ENCODE data around the gene PLXNA3. TPM values are rescaled to one million over a fixed set of nuclear protein-coding genes. Genes with fewer than 3 reads are reported as not detected.

PLXNA3 gene
- polyA plus RNA-seq, 1 donor, result 60.5 TPM

DNA sequence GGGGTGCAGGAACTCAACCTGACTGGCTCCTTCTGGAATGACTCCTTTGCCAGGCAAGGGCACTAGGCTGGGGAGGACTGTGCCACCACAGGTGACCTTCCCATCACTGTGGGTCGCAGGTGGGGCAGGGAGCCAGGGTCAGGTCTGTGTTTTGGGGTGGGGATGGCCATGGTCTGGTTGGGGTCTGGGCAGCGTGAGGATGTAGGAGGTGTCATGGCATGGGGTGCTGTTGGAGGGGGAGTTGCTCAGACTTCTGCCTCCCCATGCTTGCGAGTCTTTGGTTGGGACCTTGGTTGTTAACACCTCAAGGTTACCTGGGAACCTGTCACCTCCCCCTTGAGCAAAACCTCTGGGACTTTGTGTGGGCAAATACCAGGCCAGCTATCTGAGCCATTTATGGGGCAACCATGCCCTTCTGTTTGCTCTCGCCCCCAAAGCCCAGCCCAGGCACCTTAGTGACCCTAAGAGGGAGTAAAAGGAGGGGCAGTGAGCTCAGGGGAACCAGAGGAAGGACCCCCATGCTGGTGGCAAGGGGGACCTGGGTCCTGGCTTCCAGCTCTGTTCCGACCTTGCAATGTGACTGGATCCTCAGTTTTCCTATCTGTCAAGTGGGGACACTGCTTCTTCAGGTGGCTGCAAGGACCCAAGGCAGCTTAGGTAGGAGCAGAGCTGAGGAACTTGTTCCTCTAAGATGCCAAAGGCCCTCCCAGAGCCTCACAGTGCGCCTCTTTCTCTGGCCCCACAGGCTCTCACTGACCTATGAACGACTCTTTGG, 23.5 kb upstream of the PLXNA3 start:
- no peak for DNase-seq

DNA sequence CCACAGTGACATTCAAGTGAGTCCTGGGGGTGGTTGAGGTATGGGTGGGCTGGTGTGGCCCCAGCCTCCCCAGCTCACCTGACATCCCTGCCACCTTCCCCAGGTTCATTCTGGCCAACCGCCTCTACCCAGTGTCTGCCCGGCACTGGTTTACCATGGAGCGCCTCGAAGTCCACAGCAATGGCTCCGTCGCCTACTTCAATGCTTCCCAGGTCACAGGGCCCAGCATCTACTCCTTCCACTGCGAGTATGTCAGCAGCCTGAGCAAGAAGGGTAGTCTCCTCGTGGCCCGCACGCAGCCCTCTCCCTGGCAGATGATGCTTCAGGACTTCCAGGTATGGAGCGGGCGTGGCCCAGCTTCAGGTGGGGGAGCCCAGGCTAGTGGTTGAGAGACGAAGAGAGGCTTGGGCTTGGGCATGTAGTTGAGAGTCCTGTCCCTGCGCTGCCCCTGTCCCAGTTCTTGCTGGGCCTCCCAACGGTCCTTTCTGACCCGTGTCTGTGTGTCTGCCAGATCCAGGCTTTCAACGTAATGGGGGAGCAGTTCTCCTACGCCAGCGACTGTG, 22.8 kb upstream of the PLXNA3 start:
- DNase-seq, result no peak

DNA sequence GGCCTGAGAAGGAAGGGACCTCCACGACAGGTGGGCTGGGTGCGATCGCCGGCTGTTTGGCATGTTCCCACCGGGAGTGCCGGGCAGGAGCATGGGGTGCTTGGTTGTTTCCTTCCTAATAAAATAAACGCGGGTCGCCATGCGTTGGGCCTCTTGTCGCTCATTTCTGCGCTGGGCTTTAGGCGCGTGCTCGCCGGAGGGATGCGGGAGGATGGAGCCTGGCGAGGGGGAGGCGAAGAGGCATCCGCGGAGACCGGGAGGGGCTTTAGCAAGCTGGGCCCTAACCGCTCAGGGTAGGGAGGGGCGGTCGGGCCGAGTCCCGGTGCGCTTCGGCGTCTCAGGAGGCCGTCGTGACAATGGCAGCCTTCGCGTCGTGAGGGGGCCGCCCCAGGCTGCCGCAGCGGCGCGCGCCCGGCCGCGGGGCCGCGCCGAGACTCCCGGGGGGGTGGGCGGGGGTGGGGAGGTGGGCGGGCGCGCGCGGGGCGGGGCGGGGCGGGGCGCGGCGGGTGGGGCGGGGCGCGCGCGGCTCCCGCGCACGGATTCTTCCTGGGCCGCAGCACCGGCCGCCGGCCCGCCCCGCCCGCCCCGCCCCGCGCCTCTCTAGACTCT, 21.6 kb upstream of the PLXNA3 start:
- DNase-seq, result no peak

DNA sequence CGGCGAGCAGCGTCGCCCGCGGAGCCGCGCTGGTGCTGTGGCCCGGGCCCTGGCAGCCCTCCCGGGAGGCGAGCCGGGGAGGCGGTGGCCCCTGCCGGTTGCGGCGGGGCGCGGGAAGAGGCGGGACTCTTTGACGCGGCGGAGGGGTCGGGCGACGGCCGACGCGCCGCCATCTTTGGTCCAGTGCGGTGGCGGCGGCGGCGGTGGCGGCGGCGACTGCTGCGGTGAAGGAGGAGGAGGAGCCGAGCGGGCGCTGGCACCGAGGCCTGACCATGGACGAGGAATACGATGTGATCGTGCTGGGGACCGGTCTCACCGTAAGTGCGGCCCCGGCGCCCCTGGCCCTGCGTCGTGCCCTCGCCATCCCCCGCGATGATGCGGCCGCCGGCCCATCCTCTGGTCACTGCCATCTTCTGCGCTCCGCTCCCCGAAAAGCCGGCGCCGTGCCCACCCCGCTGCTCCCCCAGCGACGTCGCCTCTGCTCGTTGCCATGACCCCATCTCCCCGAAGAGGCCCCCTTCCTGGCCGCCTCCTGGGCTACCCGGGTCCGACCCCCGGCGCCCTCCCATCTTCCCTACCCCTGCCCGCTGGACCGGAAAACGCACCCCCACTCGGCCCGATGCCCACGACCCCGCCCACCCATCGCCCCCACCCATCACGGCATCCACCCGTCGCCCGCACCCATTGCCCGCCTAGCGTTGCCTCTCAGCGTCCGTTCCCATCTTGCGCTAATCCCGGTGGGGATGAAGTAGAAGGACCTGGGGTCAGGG, 20.9 kb upstream of the PLXNA3 start, which contains the start of gene GDI1:
TSS of gene GDI1 (plus strand) at position 172 of the 770 bp plus-strand sequence. CDS start at position 273, 101 bp downstream.
- DNase-seq, result no peak

DNA sequence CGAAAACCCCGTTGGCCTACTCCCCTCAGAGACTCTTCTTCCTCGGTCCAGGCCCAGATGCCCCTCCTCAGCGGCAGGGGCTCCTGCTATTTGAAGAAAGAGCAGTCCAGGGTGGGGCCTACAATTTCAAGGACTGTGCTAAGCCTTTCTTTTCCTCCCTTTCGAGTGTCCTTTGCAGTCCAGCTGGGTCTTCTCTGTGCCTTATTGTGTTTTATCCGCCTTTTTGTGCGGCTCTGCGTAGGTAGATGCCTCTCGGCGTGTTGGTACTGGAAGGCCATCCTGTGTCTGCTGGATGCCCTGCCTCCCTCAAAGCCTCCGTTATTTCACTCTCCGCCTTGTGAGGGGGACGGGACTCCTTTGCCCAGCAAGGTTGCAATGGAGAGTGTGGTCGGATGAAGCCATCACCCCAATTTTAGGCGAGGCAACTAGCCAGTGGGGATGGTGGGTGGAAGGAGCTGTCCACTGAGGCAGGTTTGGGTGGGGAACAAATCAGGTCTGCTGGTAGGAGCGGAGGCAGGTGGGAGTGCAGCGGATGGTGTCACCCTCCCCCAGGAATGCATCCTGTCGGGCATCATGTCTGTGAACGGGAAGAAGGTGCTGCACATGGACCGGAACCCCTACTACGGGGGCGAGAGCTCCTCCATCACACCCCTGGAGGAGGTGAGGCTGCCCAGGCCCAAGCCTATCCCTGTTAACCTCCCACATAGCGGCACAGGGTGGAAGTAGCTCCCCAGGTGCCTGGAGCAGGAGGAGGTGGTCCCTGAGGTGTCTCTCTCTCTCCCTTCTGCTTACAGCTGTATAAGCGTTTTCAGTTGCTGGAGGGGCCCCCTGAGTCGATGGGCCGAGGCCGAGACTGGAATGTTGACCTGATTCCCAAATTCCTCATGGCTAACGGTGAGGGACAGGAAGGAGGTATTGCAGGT, 19.8 kb upstream of the PLXNA3 start:
- DNase-seq, result no peak

DNA sequence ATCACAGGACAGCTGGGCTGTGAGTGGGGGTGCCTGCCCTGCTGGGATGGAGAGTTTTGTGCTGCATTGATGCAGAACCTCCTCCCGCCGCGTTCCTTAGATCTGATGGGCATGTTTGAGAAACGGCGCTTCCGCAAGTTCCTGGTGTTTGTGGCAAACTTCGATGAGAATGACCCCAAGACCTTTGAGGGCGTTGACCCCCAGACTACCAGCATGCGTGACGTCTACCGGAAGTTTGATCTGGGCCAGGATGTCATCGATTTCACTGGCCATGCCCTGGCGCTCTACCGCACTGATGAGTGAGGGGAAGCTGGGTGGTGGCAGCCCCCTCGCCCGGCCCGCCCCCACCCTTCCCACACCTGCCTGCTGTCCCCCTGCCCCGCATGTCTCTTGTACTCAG, 18.2 kb upstream of the PLXNA3 start:
- DNase-seq, result no peak

DNA sequence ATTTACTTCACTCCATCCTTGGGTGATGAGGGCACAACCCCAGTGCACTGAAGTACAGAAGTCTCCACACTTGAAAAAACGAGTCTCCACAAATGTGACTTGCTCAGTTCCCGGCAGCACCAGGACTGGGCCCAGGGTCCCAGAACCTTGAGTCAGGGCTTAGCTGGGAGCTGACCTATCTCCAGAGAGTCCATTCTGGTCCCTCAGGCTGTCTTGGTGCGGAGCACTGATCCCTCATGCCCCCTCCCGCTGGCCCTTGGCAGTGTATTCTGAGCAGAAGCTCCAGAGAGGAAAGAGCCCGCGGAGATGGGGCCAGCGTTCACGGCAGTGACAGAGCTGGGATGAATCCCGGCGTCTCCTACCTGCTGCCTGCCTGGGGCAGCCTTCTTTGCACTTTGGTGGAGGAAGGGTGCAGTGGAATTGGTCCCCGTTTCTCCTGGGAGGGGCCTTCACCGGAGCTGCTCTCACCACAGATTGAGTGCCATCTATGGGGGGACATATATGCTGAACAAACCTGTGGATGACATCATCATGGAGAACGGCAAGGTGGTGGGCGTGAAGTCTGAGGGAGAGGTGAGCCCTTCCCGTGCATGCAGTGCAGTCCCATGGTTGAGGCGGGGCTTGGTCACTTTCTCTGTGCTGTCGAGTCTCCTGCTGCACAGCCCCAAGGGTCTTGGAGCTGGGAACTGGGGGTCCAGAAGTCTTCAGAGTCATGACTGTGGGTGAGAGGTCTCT, 17.3 kb upstream of the PLXNA3 start:
- no peak for DNase-seq

DNA sequence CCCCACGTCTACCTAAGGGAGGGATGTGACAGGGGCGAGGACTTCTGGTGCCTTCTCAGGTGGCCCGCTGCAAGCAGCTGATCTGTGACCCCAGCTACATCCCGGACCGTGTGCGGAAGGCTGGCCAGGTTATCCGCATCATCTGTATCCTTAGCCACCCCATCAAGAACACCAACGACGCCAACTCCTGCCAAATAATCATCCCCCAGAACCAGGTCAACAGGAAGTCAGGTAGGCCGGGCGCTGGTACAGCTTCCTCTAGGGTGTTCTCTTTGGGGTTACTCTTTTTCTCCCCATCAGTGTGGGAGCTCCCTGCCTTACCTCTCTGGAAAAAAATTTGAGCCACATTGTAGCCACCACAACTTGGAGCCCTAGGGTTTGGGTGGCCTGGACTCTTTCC, 16.5 kb upstream of the PLXNA3 start:
- no peak for DNase-seq

DNA sequence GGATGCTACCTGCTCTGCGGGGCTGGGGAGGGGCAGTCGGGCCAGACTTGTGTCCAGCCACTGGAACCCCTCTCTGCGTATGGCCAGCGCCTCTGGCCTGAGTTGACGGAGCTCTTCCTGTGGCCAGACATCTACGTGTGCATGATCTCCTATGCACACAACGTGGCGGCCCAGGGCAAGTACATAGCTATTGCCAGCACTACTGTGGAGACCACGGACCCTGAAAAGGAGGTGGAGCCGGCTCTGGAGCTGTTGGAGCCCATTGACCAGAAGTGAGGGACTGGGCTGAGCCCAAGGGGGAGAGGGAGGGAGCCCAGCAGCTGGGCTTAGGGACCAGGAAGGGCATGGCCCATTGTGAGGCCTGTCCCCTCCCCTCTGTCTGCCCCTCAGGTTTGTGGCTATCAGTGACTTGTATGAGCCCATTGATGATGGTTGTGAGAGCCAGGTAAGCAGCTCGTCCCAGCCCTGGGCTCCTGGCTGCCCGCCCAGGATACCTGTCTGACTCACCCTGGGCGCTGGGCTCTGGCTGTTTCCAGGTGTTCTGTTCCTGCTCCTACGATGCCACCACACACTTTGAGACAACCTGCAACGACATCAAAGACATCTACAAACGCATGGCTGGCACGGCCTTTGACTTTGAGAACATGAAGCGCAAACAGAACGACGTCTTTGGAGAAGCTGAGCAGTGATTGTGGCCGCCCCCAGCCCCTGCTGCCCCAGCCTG, 15.9 kb upstream of the PLXNA3 start:
- no peak for DNase-seq

DNA sequence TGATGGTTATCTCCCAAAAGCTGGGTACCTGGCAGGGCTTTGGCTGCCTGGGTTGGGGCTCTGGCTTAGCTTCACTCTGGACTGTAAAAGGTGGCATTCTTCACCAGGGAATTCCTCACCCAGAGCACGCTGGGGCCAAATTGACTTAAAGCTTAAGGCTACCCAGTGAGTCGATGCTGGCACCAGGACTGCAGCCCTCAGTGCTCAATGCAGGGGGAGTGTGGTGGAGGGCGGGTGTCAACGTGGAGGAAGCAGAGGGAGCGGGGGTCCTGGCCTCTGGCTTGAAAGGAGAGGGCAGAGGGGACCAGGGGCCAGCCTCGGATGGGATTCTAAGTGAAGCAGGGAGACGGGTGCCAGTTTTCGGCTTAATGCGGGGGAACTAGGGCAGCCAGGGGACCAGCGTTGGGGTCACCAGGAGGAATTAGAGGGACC, 14.6 kb upstream of the PLXNA3 start:
- no peak for DNase-seq

DNA sequence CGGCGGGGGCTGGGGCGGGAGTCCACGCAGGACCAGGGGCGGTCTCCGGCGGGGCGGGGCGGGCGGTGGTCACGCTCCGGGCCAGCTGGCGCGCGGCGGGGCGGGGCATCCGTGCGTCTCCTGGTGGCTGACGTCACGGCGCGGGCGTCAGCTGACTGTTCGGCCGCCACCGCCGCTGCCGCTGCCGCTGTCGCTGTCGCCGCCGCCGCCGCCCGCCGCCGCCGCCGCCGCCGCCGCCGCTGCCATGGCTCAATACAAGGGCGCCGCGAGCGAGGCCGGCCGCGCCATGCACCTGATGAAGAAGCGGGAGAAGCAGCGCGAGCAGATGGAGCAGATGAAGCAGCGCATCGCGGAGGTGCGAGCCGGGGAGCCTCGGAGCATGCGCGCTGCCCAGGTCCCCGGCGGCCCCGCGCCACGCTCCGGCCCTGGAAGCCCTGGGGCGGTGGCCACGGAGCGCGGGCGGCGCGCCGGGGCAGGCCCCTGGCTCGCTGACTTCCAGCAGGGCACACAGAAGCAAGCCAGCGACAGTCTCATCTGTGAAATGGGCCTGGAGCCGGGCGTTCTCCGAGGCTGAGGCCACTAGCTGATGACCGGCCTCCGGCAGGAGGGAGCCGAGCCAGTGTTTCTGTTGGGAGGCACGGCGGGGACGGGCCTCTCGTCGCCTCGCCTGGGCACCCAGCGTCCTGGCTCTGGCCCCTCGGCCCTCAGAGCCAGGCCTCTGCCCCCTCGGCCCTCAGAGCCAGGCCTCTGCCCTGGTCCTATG, 13.9 kb upstream of the PLXNA3 start, which contains the start of gene FAM50A:
TSS of gene FAM50A (plus strand) at position 150 of the 763 bp plus-strand sequence. CDS start at position 245, 95 bp downstream.
- DNase-seq, result no peak

DNA sequence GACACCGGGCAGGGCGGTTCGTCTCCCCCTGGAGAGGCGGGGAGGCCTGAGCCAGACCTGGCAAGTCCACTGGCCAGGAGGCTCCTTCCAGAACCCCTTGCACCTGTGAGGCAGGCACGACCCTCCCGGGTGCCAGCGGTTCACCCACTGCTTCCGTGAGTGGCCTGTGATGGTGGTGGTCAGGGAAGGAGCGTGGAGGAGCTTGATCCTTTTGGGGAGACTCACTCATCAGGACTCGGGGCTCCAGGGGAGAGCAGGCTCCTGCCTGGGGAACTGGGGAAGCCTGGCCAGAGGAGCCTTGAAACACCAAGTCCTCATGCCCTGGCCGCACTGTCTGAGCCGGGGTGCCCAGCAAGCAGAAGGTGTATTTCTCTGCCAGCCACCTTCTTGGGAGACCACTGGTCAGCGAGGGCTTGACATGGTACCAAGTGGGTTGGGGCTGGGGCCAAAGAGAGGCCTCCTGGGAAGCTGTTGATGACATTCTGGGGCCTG, 13.3 kb upstream of the PLXNA3 start:
- DNase-seq, result no peak

DNA sequence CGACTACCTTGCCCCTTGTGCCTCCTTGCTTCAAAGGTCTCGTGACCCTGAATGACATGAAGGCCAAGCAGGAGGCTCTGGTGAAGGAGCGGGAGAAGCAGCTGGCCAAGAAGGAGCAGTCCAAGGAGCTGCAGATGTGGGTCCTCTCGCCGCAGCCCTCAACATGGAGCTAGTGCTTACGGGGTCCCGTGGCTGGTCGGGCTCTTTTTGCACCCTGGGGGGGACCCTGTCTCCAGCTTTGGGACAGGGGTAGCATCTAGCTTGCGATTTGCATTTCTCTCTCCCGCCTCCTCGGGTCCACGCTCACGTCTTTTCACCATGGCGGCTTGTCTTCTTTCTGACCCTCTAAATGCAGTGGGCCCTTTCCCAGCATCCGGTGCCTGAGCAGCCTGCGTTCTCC, 12.3 kb upstream of the PLXNA3 start:
- DNase-seq, result no peak

DNA sequence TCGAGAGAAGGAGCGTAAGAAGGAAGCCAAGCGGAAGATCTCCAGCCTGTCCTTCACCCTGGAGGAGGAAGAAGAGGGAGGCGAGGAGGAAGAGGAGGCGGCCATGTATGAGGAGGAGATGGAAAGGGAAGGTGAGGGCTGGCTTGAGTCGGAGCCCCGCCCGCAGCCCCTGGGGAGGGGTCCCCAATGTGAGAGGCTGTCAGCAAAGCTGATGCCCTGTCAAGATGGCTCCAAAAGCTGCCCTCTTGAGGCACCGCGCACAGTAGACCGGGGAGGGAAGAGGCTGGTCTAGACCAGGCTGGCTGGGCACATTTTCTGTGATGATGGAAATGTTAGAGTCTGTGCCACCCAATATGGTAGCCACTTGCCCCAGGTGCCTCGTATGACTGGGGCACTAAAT, 11.7 kb upstream of the PLXNA3 start:
- no peak for DNase-seq

DNA sequence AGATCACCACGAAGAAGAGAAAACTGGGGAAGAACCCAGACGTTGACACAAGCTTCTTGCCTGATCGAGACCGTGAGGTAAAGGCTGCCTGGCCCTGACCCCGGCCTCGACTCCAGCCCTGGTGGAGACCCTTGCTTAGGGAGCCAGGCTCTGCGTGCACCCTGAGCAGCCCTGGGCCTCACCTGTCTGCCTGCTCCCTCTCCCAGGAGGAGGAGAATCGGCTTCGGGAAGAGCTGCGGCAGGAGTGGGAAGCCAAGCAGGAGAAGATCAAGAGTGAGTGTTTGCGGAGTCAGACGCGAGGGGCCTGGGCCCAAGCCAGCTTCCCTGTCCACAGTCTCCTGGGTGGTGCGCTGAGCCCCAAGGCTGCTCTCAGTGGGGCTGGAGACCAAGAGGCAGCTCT, 9.6 kb upstream of the PLXNA3 start:
- no peak for DNase-seq

DNA sequence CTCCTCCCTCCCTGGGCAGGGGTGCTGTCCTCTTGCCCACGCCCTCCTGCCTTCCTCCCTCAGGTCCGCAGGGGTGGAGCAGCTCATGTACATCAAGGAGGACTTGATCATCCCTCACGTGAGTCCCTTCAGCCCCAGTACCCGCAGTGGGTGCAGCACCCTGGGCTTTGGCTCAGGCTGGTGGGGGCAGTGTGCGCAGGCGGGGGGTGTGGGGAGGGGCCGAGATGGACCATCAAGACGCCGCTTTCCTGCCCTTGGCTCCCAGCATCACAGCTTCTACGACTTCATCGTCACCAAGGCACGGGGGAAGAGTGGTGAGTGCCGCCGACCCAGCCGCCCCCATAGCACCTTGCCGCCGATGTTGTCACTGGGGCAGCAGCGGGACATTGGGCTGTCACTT, 8.5 kb upstream of the PLXNA3 start:
- DNase-seq, result no peak

DNA sequence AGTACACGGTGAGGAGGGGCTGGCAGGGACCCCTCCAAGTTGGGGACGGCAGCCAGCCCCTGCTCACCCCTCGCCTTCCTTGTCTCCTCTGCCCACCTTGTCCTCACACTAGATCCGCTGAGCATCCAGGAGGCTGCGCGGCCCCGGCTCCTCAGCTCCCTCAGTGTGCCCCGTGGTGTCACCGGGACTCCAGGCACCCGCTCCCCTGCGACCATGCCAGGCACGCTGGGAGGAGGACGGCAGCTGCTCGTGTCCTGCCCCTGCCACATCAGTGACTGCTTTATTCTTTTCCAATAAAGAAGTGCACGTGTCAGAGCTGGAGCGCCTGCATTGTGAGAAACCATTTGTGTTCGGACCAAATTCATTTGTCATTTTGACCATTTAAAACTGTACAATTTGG, 7.8 kb upstream of the PLXNA3 start:
- DNase-seq, result no peak

DNA sequence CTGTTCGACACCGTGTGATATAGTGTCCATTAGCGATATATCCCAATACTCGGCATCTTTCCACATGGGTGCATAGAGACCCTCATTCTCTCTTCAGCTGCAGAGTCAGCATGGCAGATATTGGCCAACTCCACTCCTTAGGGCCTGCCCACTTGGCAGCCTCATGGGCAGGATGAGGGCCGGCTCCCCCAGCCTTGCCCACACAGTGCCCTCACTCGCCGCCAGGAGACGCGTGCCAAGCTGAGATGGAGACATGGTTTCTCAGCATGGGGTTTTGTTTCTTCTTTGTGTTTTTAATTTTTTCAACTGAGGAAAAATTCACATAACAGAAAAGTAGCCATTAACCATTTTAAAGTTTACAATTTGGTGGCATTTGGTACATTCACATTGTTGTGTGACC, 5.3 kb upstream of the PLXNA3 start:
- no peak for DNase-seq

DNA sequence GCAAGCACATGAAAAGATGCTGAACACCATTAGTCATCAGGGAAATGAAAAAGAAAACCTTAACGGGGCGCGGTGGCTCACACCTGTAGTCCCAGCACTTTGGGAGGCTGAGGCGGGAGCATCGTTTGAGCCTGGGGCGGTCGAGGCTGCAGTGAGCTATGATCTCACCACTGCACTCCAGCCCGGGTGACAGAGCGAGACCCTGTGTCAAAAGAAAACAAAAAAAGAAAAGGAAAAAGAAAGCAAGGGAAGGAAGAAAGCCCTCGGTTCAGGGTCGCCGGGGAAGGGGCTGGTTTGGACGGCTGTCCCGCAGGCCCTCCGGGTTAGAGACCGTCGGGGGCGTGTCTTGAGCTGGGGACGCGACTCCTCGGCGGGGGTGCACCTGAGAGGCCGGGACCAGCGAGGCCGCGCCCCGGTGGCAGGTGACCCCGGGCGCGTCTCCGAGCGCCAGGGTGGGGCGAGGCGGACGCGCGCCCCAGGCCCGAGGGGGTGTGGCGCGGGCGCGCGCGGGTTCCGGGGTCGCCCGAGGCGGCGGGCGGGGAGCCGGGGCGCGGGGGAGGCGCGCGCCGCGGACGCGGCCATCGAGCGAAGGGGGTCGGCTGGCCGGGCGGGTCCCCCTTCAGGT, 478 bp upstream of the PLXNA3 start:
- DNase-seq, result no peak

All from left kidney (tissue), 2 donors.